Measurements from ENCODE around the gene ZDHHC13. TPM values are rescaled to one million over a fixed set of nuclear protein-coding genes. Genes with fewer than 3 reads are reported as not detected.

The ZDHHC13 gene
- total RNA-seq, 1 donor from 2014 or later: 15.5 TPM

DNA sequence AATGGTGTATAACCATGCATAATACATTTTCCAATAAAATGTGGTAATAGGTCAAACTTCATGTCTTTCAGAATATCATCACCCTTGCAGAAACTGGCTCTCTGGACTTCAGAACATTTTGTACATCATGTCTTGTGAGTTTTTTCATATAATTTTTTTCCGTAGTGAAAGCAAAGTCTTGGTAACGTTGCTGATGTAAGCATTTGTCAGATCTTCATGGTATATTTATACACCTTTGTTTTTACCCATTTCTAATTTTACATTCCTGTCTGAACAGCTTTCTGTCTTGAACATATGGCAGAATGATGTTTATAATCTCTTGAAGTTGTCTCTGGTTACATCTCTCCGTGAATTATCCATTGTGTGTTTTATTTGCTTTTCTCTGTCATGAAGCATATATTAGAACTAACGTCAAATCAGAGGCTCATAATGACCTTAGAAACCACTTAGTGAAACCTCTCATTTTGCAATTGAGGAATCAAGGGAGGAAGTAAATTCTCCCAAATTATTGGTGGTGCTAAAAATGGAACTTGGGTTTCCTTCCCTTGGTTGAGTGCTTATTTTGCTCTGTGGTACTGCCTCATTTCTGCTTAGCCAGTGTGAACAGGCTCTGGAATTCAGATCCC is 47.4 kb downstream of the ZDHHC13 start:
- no peak for DNase-seq (ENCODE audit: low read depth in 2 of 2)

- no peak for DNase-seq (ENCODE audit: low read depth in 2 of 2)
Observed at GRCh38 chr11:19164881-19165280, 47.9 kb downstream of the ZDHHC13 start.

- DNase-seq (ENCODE audit: low read depth in 2 of 2): no peak
Observed at GRCh38 chr11:19168090-19168489, 51.1 kb downstream of the ZDHHC13 start.

DNA sequence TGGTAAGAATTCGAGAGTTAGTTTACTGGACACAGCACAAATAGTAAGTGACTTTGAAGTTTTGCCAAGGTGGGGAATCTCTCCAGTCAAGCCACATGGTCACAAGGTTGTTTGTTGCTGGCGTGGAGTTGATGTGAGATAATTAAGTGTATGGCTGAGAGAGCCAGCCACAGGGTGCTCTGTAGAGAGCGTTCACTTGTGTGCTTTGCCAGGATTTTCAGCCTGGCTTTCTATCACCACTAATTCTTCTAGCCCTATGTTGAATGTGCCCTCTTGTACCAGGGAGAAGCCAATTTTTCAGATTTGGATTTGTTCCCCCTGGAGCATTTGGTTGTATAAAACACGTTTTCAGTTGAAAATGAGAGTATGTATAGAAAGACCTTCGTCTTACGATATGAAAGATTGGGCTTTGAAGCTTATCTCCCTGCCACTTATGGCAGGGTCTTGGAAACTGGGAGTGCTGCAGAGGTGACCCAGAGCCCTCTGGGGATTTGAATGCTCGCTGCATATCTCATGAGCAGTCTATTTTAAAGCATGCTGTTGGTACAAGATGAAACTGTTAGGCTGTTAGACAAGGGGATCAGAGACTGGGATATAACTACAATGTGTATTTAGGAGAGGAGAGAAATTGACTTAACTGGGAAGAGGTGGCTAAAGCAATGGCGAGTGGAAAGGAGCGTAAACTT is 56.2 kb downstream of the ZDHHC13 start:
- no peak for DNase-seq (ENCODE audit: low read depth in 2 of 2)

DNA sequence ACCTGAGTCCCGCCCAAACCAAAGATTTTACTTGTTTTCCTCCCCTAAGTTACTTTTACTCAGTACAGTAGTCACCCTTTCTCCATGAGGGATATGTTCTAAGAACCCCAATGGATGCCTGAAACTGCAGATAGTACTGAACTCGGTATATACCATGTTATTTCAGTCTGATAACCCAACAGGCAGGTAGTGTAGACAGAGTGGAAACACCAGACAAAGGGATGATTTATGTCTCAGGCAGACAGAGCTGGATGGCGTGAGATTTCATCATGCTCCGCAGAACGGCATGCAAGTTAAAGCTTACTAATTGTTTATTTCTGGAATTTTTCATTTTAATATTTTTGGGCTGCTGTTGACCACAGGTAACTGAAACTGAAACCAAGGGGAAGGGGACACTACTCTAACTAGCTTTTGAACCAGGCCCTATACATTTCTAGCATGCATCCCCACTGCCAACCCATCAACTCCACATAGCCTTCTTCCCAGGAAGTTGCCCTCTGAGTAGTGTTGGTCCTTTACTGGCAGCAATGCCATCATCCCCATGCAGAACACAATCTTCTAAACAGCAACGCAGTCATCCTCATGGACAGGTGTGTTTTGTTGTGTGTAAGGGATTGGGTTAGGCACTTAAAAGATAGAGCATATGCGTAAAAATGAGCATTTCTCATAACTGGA is 57.1 kb downstream of the ZDHHC13 start:
- DNase-seq (ENCODE audit: low read depth in 2 of 2): no peak

DNA sequence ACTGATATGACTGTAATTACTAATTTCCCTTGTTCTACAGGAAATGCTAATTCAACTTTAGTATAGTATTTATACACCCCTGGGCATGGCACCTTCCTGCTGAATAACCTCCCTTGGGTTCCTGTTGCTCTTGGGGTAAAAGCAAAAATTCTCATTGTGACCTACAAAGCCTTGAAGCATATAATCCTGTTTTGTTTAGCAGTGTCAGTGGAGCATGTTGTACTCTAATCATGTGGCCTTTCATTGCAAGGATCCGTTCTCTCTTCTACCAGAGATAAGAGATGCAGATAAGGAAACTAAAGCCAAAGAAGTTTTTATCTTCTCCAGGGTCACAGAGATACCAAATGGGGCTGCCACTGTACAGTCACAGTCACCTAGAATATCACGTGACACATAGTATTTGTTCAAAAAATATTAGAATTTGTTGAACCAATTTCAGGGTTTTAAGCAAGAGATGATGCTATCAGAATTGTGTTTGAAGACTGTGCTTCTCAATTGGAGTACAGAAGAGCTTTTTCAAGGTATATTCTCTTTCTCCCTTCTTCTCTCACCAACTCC is 59.7 kb downstream of the ZDHHC13 start:
- no peak for DNase-seq (ENCODE audit: low read depth in 2 of 2)

GRCh38 chr11:19181531-19182261 is 64.7 kb downstream of the ZDHHC13 start:
- no peak for DNase-seq (ENCODE audit: low read depth in 2 of 2)

- DNase-seq (ENCODE audit: low read depth in 2 of 2): no peak
Observed at GRCh38 chr11:19183646-19184045, 66.7 kb downstream of the ZDHHC13 start.

- no peak for DNase-seq (ENCODE audit: low read depth in 2 of 2)
Observed at GRCh38 chr11:19185036-19185435, 68.1 kb downstream of the ZDHHC13 start.

DNA sequence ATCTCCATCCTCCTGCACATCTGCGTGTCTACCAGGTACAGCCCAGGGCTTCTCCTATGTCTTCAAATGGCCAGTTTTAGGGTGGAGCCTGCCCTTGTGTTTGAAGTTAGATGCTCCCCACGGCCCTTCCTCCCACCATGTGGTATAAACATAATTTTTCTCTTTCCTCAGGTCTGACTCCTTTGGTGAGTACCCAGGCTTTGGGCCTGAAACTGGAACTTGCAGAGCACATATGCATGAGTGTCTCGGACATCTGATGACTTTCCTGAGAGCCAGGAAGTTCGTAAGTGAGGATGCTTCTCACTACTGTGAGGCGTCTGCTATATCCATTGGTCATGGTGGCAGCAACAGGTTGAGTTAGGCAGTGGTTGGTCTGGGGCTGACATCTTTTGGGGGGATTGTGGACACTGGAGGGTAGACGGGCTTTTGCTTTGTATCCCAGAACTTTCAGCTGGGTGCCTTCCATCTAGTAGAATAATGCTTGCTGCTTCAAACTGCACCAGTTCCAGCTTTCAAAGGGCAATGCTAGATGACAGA is 68.6 kb downstream of the ZDHHC13 start:
- DNase-seq (ENCODE audit: low read depth in 2 of 2): no peak

GRCh38 chr11:19187114-19187832 is 70.3 kb downstream of the ZDHHC13 start:
- no peak for DNase-seq (ENCODE audit: low read depth in 2 of 2)

DNA sequence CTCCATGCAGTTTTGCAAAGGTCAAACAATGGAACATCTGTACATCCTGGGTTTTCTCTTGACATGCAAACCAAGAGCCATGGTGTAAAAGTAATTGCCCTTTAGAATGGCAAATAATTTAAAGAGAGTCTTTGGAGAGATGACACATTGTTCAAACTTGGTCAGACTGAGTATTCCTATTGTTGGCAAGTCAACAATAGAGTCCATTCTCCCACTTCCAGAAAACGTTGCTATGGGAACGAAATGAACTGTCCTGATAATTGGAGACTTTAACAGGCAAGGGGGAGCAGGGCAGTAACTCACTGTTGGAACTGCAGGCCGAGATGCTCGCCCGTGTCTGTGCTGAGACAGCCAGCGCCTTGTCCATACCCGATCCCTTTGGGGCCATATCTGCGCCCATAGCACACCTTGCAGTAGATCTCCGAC is 70.9 kb downstream of the ZDHHC13 start:
- DNase-seq (ENCODE audit: low read depth in 2 of 2): no peak

GRCh38 chr11:19191530-19192169 is 74.7 kb downstream of the ZDHHC13 start:
- DNase-seq (ENCODE audit: low read depth in 2 of 2): peak in 1 of 2 donors; percentile 57

DNA sequence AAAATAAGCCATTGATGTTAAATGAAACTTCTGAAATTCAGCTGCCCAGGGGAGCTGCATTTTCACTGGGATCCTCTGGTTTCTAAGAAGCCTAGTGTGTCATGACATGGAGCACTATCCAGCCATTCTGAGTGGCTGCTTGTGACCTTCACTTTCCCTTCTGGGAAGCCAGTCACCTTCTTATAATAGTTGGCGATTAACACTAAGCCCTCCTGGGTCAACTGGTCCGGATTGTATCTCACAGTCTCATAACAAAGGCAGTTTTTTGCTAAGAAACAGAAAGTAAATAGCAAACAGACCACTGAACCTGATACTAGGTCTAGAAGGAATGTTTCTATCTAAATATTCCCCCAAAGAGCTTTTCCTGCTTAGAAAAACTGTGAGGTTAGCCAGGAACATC is 76.9 kb downstream of the ZDHHC13 start:
- no peak for DNase-seq (ENCODE audit: low read depth in 2 of 2)

GRCh38 chr11:19194620-19195308 is 77.8 kb downstream of the ZDHHC13 start:
- no peak for DNase-seq (ENCODE audit: low read depth in 2 of 2)

- DNase-seq (ENCODE audit: low read depth in 2 of 2): no peak
Observed at GRCh38 chr11:19196432-19196831, 79.5 kb downstream of the ZDHHC13 start.

DNA sequence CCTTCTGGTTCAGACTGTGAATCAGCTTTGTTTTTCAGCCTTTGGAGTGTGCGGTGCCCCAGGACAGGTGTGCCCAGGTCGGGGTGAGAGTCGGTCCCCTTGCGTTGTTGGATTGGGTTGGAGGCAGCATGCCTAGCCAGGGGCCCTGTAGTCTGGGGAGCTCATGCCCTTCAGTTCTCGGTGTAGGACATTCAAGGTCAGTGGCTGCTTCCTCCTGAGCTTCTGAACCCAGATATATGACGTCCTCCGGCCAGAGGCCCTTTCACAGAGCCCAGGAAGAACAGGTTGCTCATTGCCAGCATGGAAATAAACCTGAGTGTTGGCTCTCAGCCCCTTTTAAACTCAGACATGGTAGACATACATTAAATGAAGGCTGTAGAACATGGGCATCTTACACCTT is 82.1 kb downstream of the ZDHHC13 start:
- no peak for DNase-seq (ENCODE audit: low read depth in 2 of 2)

- peak in 1 of 2 donors; percentile 44 for DNase-seq (ENCODE audit: low read depth in 2 of 2)
Observed at GRCh38 chr11:19199771-19200170, 82.8 kb downstream of the ZDHHC13 start.

DNA sequence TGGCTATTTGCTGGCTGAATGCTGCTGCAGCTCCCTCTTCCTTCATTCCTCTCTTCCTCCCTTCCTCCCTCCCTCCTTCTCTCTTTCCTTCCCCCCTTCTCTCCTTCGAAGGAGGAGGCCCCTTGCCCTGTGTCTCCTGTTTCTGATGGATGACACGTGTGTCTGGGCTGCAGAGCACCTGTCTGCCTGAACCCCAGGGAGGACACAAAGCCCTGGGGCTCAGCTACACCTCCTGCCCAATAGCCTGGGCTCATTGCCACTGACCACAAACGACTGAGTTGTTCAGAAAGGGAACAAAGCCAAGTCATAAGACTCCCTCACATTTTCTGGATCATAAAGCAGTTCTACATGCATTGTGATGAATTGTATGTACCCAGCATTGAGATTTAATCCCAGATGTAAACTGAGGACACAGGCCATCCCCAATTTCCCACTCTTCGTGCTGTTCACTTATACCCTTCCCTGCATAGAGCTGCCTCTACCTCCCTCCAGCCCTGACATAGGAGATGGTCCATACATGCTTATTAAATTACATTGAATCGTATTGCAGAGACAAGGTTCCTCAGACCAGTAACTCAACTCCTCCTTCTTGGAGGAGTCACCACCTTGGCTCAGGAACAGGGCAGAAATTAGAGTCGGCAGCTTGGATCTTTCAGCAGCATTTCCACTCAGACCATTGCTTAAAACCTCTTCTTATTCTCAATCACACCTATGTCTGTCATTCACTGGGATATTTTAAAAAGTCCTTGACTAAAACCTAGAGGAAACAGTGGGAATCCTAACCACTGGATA is 83.6 kb downstream of the ZDHHC13 start:
- peak in 1 of 2 donors; percentile 29 for DNase-seq (ENCODE audit: low read depth in 2 of 2)

Data from dermis microvascular lymphatic vessel endothelial cell (primary cell).